Smooth muscle cell (in vitro differentiated cells): ENCODE data around the gene AFF3. TPM values are rescaled to one million over a fixed set of nuclear protein-coding genes. Genes with fewer than 3 reads are reported as not detected.

Experiments used
- DNase-seq: peaks from one replicate; lab custom pipeline; 2025; ENCODE audit not compliant: unreplicated experiment; lab: John Stamatoyannopoulos, UW
- H2AFZ ChIP-seq: fragments of 200-600 bp; sonication (generic); 2 replicates; pipeline ENCODE4 v1.6.0; 2016; ENCODE audit warnings: antibody characterized with exemption, low read depth, mild to moderate bottlenecking
- H3F3A ChIP-seq: fragments of 200-600 bp; sonication (generic); 2 replicates; pipeline ENCODE4 v1.6.0; 2017; ENCODE audit warnings: antibody characterized with exemption, low read depth
- H3K27ac ChIP-seq: fragments of 200-600 bp; sonication (generic); 2 replicates; pipeline ENCODE4 v1.5.1; 2016; ENCODE audit warnings: low read depth, mild to moderate bottlenecking
- H3K27me3 ChIP-seq: fragments of 200-600 bp; sonication (generic); 2 replicates; pipeline ENCODE4 v1.6.1; 2016; ENCODE audit warnings: low read depth, mild to moderate bottlenecking
- H3K36me3 ChIP-seq: fragments of 200-600 bp; sonication (generic); 2 replicates; pipeline ENCODE4 v1.5.1; 2016; ENCODE audit warnings: low read depth
- H3K4me1 ChIP-seq: fragments of 200-600 bp; sonication (generic); 2 replicates; pipeline ENCODE4 v1.5.1; 2016; ENCODE audit warnings: low read depth
- H3K4me2 ChIP-seq: fragments of 200-600 bp; sonication (generic); 2 replicates; pipeline ENCODE4 v1.6.0; 2016; ENCODE audit warnings: mild to moderate bottlenecking
- H3K4me3 ChIP-seq: fragments of 200-600 bp; sonication (generic); 2 replicates; pipeline ENCODE4 v1.5.1; 2016; ENCODE audit warnings: mild to moderate bottlenecking
- H3K79me2 ChIP-seq: fragments of 200-600 bp; sonication (generic); 2 replicates; pipeline ENCODE4 v1.6.0; 2016; ENCODE audit warnings: low read depth, mild to moderate bottlenecking
- H3K9ac ChIP-seq: fragments of 200-600 bp; sonication (generic); 2 replicates; pipeline ENCODE4 v1.6.0; 2016; ENCODE audit warnings: low read depth
- H3K9me3 ChIP-seq: fragments of 200-600 bp; sonication (generic); replicated peaks from 2 replicates; pipeline ENCODE4 v1.5.1; 2016; ENCODE audit warnings: low read depth
- H4K20me1 ChIP-seq: fragments of 200-600 bp; sonication (generic); 2 replicates; pipeline ENCODE4 v1.6.0; 2016; ENCODE audit warnings: low read depth
- WGBS: methylation state at CpG from one replicate; pipeline ENCODE4 v1.1.7; 2016; ENCODE audit warnings: low lambda C conversion rate; 5-methylcytosine and 5-hydroxymethylcytosine counted together
- polyA plus RNA-seq: library from polyadenylated mRNA; unstranded; fragments of >200 nt; fragmentation: Nextera tagmentation; extraction: Ambion mirVana; gene quantifications from 2 replicates; pipeline ENCODE4 v1.2.1, GENCODE V29; 2016
- total RNA-seq: library from RNA; depleted of rRNA; stranded (reverse); fragments of >200 nt; gene quantifications from 2 replicates; pipeline ENCODE4 v1.2.3, GENCODE V29; 2014
- TF ChIP-seq, protein P1 (sequence below): fragments of 200-600 bp; sonication (generic); IDR thresholded peaks from 2 replicates; pipeline ENCODE4 v1.5.1; 2017; ENCODE audit warnings: borderline replicate concordance, mild to moderate bottlenecking, antibody characterized with exemption; ENCODE audit not compliant: insufficient read depth, poor library complexity, severe bottlenecking

AFF3 gene
- total and polyA plus RNA-seq, 2 experiments from 2014 or later = 0.27 to 0.39 TPM

DNA sequence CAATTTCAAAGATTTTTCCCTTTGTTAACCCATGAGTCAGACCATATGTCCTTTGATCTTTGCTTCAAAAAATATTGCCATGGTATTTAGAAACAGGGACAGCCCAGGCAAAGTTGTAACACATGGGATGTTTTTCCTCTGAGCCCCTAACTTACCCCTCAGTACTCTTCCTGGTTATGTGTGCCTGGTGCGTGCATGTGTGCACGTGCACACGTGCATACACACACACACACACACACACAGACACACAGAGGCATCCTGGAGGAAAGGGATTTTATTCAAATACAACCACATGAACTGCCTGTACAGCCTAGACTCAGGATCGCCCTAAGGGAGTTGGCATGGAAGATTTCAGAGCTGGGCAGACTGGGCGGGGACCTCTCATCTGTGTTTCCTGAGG lies 5.1 kb downstream of the AFF3 start:
- Histone ChIP-seq H3K79me2 (no peaks in the 10 kb centered on the region), H4K20me1 (no peaks in the 10 kb centered on the region), H3K9me3 (no peaks in the 10 kb centered on the region), H3F3A (no peaks in the 10 kb centered on the region), H3K27ac (no peak overlapping the region), H3K4me2 (no peak overlapping the region), H2AFZ (no peak overlapping the region), H3K27me3 (peaks cover 56% of the 10 kb centered on the region), H3K4me3 (no peak overlapping the region), H3K9ac (no peak overlapping the region), H3K36me3 (no peaks in the 10 kb centered on the region), H3K4me1 (no peaks in the 10 kb centered on the region)
- TF ChIP-seq, protein P1, sequence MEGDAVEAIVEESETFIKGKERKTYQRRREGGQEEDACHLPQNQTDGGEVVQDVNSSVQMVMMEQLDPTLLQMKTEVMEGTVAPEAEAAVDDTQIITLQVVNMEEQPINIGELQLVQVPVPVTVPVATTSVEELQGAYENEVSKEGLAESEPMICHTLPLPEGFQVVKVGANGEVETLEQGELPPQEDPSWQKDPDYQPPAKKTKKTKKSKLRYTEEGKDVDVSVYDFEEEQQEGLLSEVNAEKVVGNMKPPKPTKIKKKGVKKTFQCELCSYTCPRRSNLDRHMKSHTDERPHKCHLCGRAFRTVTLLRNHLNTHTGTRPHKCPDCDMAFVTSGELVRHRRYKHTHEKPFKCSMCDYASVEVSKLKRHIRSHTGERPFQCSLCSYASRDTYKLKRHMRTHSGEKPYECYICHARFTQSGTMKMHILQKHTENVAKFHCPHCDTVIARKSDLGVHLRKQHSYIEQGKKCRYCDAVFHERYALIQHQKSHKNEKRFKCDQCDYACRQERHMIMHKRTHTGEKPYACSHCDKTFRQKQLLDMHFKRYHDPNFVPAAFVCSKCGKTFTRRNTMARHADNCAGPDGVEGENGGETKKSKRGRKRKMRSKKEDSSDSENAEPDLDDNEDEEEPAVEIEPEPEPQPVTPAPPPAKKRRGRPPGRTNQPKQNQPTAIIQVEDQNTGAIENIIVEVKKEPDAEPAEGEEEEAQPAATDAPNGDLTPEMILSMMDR = no peak
- no peak for DNase-seq
- 83% methylated on average over 5 of the region's 5 CpGs for WGBS

DNA sequence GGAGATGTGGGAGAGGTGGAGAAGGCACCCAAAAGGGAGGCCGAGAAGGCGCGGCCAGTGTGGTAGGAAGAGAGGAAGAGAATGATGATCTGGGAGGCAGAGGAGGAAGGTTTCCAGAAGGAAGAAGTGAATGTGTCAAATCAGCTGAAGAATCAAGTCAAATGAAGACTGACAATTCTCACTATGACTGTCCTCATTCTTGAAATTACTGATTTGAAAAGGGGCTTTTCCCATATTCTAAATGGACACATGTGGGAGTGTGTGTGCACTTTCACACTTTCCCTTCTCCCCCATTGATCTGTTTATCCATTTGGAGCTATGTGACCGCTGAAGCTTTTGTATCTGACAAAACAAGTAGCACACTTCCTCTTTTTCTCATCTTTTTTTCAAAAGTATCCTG lies 6.1 kb downstream of the AFF3 start:
- Histone ChIP-seq H3K4me1 (no peaks in the 10 kb centered on the region), H3K79me2 (no peaks in the 10 kb centered on the region), H3F3A (no peaks in the 10 kb centered on the region), H2AFZ (no peak overlapping the region), H3K9me3 (no peaks in the 10 kb centered on the region), H3K27me3 (peaks cover 57% of the 10 kb centered on the region), H3K4me3 (no peak overlapping the region), H3K9ac (no peak overlapping the region), H3K27ac (no peak overlapping the region), H3K36me3 (no peaks in the 10 kb centered on the region), H3K4me2 (no peak overlapping the region), H4K20me1 (no peaks in the 10 kb centered on the region)
- no peak for DNase-seq
- WGBS = 97% methylated on average over 4 of the region's 4 CpGs
- TF ChIP-seq, protein P1 = no peak

DNA sequence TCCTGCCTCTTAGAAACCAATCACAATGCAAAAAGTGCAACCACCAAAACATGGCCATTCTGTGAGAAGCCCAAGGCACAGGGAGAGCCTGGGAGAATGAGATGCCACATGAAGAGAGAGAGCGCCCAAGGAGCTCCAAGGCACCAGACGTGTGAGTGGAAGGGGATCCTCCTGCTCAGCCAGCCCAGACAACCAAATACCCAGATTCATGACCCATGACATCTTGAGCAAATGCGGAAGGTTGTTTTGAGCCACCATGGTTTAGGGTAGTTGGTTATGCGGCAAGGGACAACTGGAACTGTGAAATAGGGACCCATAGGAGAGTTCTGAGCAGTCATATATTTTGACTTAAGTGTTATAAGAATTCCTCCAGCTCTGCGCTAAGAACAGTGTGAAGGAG lies 7.0 kb downstream of the AFF3 start:
- H3K36me3 ChIP-seq = no peaks in the 10 kb centered on the region
- no peaks in the 10 kb centered on the region for H3K4me1 ChIP-seq
- no peak overlapping the region for H3K4me3 ChIP-seq
- no peak overlapping the region for H2AFZ ChIP-seq
- no peak for DNase-seq
- no peak overlapping the region for H3K27ac ChIP-seq
- no peak overlapping the region for H3K4me2 ChIP-seq
- H3K9me3 ChIP-seq = no peaks in the 10 kb centered on the region
- H3F3A ChIP-seq = no peaks in the 10 kb centered on the region
- no peaks in the 10 kb centered on the region for H4K20me1 ChIP-seq
- H3K9ac ChIP-seq = no peak overlapping the region
- peaks cover 49% of the 10 kb centered on the region for H3K27me3 ChIP-seq
- WGBS = 96% methylated on average over 5 of the region's 5 CpGs
- TF ChIP-seq, protein P1 = no peak
- H3K79me2 ChIP-seq = no peaks in the 10 kb centered on the region

DNA sequence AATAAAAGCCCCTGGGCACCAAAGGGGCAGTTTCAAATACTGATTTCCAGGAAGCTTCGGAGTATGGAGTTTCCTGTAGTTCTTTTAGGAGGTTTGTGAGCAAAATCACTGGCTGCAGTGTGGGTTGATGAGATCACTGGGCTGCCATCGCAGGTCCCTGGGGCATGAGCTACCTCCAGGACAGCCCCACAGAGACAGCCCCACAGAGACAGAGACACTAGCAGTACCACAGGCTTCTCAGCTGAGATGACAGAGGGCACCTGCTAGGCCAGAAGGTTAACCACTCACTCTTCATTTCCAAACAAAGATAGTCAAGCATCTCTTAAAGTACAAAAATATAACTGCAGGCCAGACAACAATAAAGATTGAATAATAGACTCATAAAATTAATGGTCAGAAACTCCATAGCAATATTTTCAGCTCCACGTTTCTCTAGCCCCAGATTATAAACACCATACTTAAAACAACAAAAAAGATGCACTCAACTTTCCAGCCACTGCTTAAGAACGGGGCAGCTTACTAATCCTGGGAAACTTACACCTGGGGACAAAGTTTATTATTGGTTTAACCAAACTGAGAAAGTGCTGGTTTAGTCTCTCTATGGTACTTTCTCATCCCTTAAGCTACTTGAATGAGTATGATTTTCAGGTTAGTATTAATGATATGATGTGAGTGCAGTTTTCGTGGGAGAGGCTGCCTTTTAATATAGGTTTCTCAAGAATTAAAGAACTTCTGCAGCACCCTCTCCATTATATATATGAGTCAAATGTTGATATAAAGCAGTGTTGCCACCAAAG lies 11.6 kb downstream of the AFF3 start:
- Histone ChIP-seq H3K36me3 (no peaks in the 10 kb centered on the region), H4K20me1 (no peaks in the 10 kb centered on the region), H3K27me3 (peaks cover 16% of the 10 kb centered on the region), H3K9ac (no peak overlapping the region), H3K4me1 (no peaks in the 10 kb centered on the region), H3K4me3 (no peak overlapping the region), H3K9me3 (no peaks in the 10 kb centered on the region), H2AFZ (no peak overlapping the region), H3K27ac (no peak overlapping the region), H3F3A (no peaks in the 10 kb centered on the region), H3K79me2 (no peaks in the 10 kb centered on the region), H3K4me2 (no peak overlapping the region)
- TF ChIP-seq, protein P1 = no peak
- 80% methylated on average over 5 of the region's 5 CpGs for WGBS
- DNase-seq = no peak
